Natural killer cell (primary cell): Measurements from ENCODE around the gene IL36B. TPM values are rescaled to one million over a fixed set of nuclear protein-coding genes. Genes with fewer than 3 reads are reported as not detected.

Source experiments
- ATAC-seq, 3 donors: fragments of 150-1000 bp in 2 of 3; fragments of 200-7000 bp in 1 of 3; cut with Tn5 transposase; 1 replicate in 1 of 3; 2 replicates in 2 of 3; pipeline ENCODE4 v1.10.0; 2021; ENCODE audit warnings: mild to moderate bottlenecking in 2 of 3, moderate library complexity in 2 of 3
- DNase-seq, 2 donors: peaks; one replicate each; pipeline versions ENCODE4 v3.0.0 to v3.0.0-alpha.2; 2013 to 2021; ENCODE audit warnings: mixed read lengths in 1 of 2
- H3K27ac ChIP-seq: one replicate; pipeline ENCODE4 v1.5.1; 2013; ENCODE audit warnings: mild to moderate bottlenecking, low read length
- H3K27me3 ChIP-seq: one replicate; pipeline ENCODE4 v1.6.1; 2013; ENCODE audit warnings: low read length; ENCODE audit not compliant: control insufficient read depth, insufficient read depth
- H3K36me3 ChIP-seq: one replicate; pipeline ENCODE4 v1.6.1; 2013; ENCODE audit warnings: low read length; ENCODE audit not compliant: control insufficient read depth, insufficient read depth
- H3K4me1 ChIP-seq: one replicate; pipeline ENCODE4 v1.6.1; 2013; ENCODE audit warnings: low read length; ENCODE audit not compliant: control insufficient read depth, insufficient read depth
- H3K4me3 ChIP-seq: one replicate; pipeline ENCODE4 v1.5.1; 2013; ENCODE audit warnings: low read length
- H3K9me3 ChIP-seq: one replicate; pipeline ENCODE4 v1.6.1; 2013; ENCODE audit warnings: low read length; ENCODE audit not compliant: control insufficient read depth, insufficient read depth
- H3K27ac Mint-ChIP-seq, 2 donors: one replicate each; pipeline ENCODE4 v1.8.0; 2022; ENCODE audit warnings: mild to moderate bottlenecking in 2 of 2, mixed read lengths in 2 of 2, moderate library complexity in 1 of 2
- H3K27me3 Mint-ChIP-seq, 2 donors: one replicate each; pipeline ENCODE4 v1.8.0; 2022; ENCODE audit warnings: low read depth in 2 of 2, mixed read lengths in 2 of 2
- H3K36me3 Mint-ChIP-seq: one replicate; pipeline ENCODE4 v1.8.0; 2022; ENCODE audit warnings: mixed read lengths
- H3K4me1 Mint-ChIP-seq, 2 donors: one replicate each; pipeline ENCODE4 v1.8.0; 2022; ENCODE audit warnings: mixed read lengths in 2 of 2
- H3K4me3 Mint-ChIP-seq: one replicate; pipeline ENCODE4 v1.8.0; 2022; ENCODE audit warnings: mild to moderate bottlenecking, moderate library complexity, mixed read lengths
- H3K9me3 Mint-ChIP-seq, 2 donors: one replicate each; pipeline ENCODE4 v1.8.0; 2022; ENCODE audit warnings: mixed read lengths in 2 of 2
- CTCF ChIP-seq: fragments of 200-600 bp; IDR thresholded peaks from one replicate; pipeline ENCODE4 v1.8.0; 2022; ENCODE audit warnings: antibody characterized with exemption
- WGBS: methylation state at CpG from one replicate; pipeline ENCODE4 v1.1.7; 2013; ENCODE audit warnings: missing lambda C conversion rate; ENCODE audit not compliant: insufficient coverage; 5-methylcytosine and 5-hydroxymethylcytosine counted together
- intact Hi-C: fragments of 100-400 bp; cut with micrococcal nuclease; formaldehyde crosslinking; loops from one replicate; pipeline ENCODE4 v1.14.2; 2022
- total RNA-seq, 4 donors: library from RNA; stranded (reverse); fragments of 120-200 nt in 1 of 4; gene quantifications; one replicate each; pipeline versions ENCODE4 v1.2.3 to v1.2.4, GENCODE V29; 2013 to 2022

The IL36B gene
- total RNA-seq, 3 donors from 2014 or later (not counting 1 experiment from before 2014, with no cell fraction given): not detected

DNA sequence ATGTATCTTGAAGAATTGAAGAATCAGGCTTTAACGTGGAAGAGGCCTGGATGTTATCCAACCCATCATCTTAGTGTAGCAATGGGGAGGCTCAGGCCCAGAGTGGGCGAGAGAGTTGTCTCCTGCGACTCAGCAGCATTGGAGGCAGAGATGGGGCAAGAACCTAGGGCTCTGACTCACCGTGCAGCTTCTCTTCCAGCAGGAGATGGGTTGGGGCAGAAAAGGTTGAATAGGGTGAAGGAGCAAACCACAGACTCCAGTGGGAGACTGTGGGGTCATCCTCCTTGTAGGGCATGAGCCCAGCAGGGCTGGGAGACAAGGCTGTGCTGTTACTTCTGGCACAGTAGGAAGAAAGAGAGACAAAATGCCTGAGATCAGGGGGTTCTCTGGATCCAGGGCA is 7.7 kb upstream of the IL36B start:
- DNase-seq: no peak
- intact Hi-C loops: no loop called here
- Histone ChIP-seq H3K36me3 (no peaks in the 10 kb centered on the region), H3K9me3 (peaks cover 4% of the 10 kb centered on the region), H3K4me1 (no peaks in the 10 kb centered on the region), H3K27ac (no peak overlapping the region), H3K27me3 (no peaks in the 10 kb centered on the region), H3K4me3 (no peak overlapping the region)
- Mint-ChIP-seq H3K9me3 (no peaks in the 10 kb centered on the region), H3K27me3 (peaks cover 13 to 15% of the 10 kb centered on the region in 2 donors), H3K4me1 (no peaks in the 10 kb centered on the region), H3K4me3 (no peak overlapping the region), H3K27ac (no peak overlapping the region), H3K36me3 (peaks cover 4% of the 10 kb centered on the region)
- TF ChIP-seq CTCF: no peak
- WGBS: 92% methylated on average over 4 of the region's 4 CpGs
- ATAC-seq: no peak

GRCh38 chr2:113058998-113059960 is 6.6 kb upstream of the IL36B start, which contains the start of gene IL36RN:
Gene IL36RN (plus strand): TSS chr2:113059198. CDS start chr2:113059439, 241 bp downstream.
- 84% methylated on average over 15 of the region's 15 CpGs for WGBS
- no peak within 1 kb of the TSS for H3K4me3 Mint-ChIP-seq

DNA sequence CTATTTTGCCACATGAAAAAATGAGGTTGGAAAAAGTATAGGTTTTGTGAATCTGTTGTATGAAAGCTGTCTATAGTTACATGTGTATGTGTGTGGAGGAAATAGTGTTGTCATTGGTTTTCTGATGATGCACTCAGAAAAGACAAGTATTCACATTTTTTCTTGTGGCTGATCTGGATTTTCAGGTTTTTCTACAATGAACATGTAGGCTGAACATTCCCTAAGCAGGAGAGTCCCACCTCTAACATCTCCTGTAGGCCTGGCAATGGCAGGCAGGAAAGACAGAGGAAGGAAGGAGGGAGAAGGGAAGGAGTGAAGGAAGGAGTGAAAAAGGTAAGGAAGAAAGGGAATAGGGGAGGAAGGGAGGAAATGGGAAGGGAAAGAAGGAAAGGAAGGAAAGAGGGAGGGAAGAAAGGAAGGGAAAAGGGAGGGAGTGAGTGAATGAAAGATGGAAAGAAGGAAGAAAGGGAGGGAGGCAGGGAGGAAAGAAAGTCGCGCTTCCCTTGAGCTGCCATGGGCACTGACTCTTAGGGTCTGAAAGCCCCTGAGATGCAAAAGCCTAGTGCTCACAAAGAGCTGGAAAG is 5.8 kb upstream of the IL36B start:
- ATAC-seq (no peak), DNase-seq (no peak)
- H3K4me1 ChIP-seq: no peaks in the 10 kb centered on the region
- WGBS: 48% methylated on average over 2 of the region's 2 CpGs
- no peaks in the 10 kb centered on the region for H3K36me3 ChIP-seq
- Mint-ChIP-seq H3K27me3 (peaks cover 14 to 24% of the 10 kb centered on the region in 2 donors), H3K4me1 (peaks cover 5 to 6% of the 10 kb centered on the region in 2 donors), H3K27ac (no peak overlapping the region), H3K9me3 (no peaks in the 10 kb centered on the region), H3K36me3 (peaks cover 7% of the 10 kb centered on the region), H3K4me3 (no peak overlapping the region)
- H3K9me3 ChIP-seq: peaks cover 4% of the 10 kb centered on the region
- TF ChIP-seq CTCF: no peak
- no peak overlapping the region for H3K27ac ChIP-seq
- intact Hi-C loops: no loop called here
- no peak overlapping the region for H3K4me3 ChIP-seq
- H3K27me3 ChIP-seq: no peaks in the 10 kb centered on the region

More at GRCh38 chr2:113058998-113059960, 6.6 kb upstream of the IL36B start, which contains the start of gene IL36RN:
- Histone ChIP-seq H3K9me3 (peaks cover 4% of the 10 kb centered on the region), H3K27ac (no peak within 1 kb of the TSS), H3K27me3 (no peaks in the 10 kb centered on the region), H3K4me3 (no peak within 1 kb of the TSS), H3K36me3 (no peaks in the 10 kb centered on the region), H3K4me1 (no peaks in the 10 kb centered on the region)
- Mint-ChIP-seq H3K27me3 (peaks cover 14 to 24% of the 10 kb centered on the region in 2 donors), H3K27ac (no peak within 1 kb of the TSS), H3K4me1 (no peaks in the 10 kb centered on the region), H3K9me3 (no peaks in the 10 kb centered on the region), H3K36me3 (peaks cover 7% of the 10 kb centered on the region)
- ATAC-seq (no peak), DNase-seq (no peak)
- TF ChIP-seq CTCF: no peak
- intact Hi-C loops: no loop called here
